GM13976 (cell line): ENCODE data around the gene COG5.

ENCODE experiments used
- DNase-seq: peaks from one replicate; pipeline ENCODE4 v3.0.0; 2012; ENCODE audit warnings: low spot score
- CTCF ChIP-seq: IDR thresholded peaks from 2 replicates; pipeline ENCODE4 v1.5.1; 2012; ENCODE audit warnings: borderline replicate concordance, mild to moderate bottlenecking; ENCODE audit not compliant: insufficient read depth; ENCODE audit errors: extremely low read depth, missing control alignments, control extremely low read depth
- in situ Hi-C: fragments of 300-500 bp; cut with MboI; formaldehyde crosslinking; loops from one replicate; pipeline ENCODE4 v1.12.0; 2022; ENCODE audit warnings: low sequenced_read_pairs, mixed read lengths, inconsistent platforms; ENCODE audit not compliant: unreplicated experiment

COG5 gene

GRCh38 chr7:107277331-107277730 lies 286.4 kb downstream of the COG5 start:
- in situ Hi-C loops = no loop called here
- no peak for TF ChIP-seq CTCF
- no peak for DNase-seq

GRCh38 chr7:107276220-107276827 lies 287.4 kb downstream of the COG5 start:
- in situ Hi-C loops = no loop called here

GRCh38 chr7:107274506-107274905 lies 289.2 kb downstream of the COG5 start:
- in situ Hi-C loops = no loop called here
- TF ChIP-seq CTCF = no peak
- no peak for DNase-seq

More at GRCh38 chr7:107276220-107276827, 287.4 kb downstream of the COG5 start:
- DNase-seq = no peak
- no peak for TF ChIP-seq CTCF

DNA sequence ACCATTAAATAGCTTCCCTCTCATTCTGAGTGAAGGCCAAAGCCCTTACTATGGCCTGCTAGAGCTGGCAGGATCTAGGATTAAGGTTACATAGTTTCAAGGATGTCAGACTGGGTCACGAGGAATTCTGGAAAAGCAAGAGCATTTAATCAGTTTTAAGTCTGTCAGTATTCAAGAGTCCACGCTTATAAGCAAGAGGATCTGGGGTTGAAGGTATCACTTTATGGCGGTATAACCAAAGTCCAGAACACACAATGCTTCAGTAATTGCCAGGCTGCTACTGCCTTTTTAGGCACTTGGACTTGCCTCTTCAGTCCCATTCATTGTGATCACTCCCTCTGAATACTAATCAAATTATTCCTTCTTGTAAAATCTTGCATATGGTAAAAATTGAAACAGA lies 293.9 kb downstream of the COG5 start:
- in situ Hi-C loops = no loop called here
- no peak for DNase-seq
- TF ChIP-seq CTCF = no peak

DNA sequence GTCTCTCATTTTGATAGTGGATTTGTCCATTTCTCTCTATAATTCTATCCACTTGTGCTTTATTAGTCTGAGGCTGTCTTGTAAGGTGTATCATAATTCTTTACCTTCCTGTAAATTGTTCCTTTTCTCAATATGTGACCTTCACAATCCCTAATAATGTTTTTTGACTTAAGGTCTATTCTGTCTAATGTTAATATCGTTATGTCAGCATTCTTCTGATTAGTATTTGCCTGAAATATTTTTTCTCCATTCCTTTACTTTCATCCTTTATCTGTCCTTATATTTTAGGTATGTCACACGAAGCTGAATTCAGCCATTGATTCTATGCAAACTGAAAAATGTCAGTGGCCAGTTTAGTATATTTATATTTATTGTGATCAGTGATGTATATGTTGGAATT lies 295.1 kb downstream of the COG5 start:
- no peak for TF ChIP-seq CTCF
- no peak for DNase-seq
- in situ Hi-C loops = no loop called here

DNA sequence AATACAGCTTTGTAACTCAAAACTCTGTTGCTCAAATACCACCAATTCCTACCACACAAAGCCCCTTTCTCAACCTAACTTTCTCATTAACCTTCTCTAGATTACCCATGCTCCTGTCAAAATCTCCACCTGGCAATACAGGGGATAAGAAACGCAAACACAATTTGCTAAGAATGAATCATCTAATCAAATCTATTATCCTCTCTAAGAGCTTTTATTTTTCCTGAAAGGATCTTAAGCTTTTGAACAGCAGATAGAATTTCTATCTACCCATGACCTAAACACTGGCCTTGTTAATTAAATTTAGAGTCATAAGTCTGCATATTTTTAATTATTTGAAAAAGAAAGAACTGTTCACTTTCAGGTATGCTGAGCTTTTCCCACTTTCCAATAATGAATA lies 296.6 kb downstream of the COG5 start:
- in situ Hi-C loops = no loop called here
- DNase-seq = no peak
- TF ChIP-seq CTCF = no peak

DNA sequence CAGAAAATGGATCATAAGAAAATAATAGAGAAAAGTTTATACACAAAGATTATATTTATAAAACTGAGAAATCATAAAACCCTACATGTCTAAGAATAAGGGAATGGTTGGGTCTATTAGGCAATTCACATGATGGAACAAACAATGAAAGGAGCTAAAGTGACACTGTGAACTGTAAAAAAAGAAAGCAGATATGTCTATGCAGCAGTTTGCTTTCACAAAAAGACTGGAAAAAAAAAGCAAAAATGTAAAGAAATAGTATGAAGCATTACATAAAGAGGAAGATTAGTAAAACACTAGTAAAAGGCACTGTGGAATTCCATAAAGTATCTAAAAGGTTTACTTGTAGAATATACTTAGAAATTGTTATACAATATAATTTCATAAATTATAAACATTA lies 299.0 kb downstream of the COG5 start:
- in situ Hi-C loops = no loop called here

More for the DNA sequence above, 299.0 kb downstream of the COG5 start:
- DNase-seq = no peak
- no peak for TF ChIP-seq CTCF
